Naive thymus-derived CD8-positive, alpha-beta T cell (primary cell): Measurements from ENCODE around the gene SRF. TPM values are rescaled to one million over a fixed set of nuclear protein-coding genes. Genes with fewer than 3 reads are reported as not detected.
A peak's percentile ranks its signal among the peaks of the same experiment; 100 is the strongest.

Source experiments
- ATAC-seq, 2 donors: fragments of 150-1000 bp; cut with Tn5 transposase in 1 of 2; sonication (Bioruptor Pico), chemical (Tn5 transposase) in 1 of 2; 1 replicate in 1 of 2; 2 replicates in 1 of 2; pipeline ENCODE4 v1.10.0; 2021; ENCODE audit warnings: mild to moderate bottlenecking in 2 of 2, moderate library complexity in 2 of 2
- POLR2A ChIA-PET: fragments of 350-600 bp; sonication (Branson Sonifier 250); formaldehyde crosslinking; loops from one replicate; lab custom pipeline; 2021; ENCODE audit warnings: antibody characterized with exemption; lab: Charles Lee
- DNase-seq, 10 donors: peaks; one replicate each; pipeline versions ENCODE4 v3.0.0 to v3.0.0-alpha.2; 2020 to 2022
- H3K27ac Mint-ChIP-seq, 10 donors: one replicate each; pipeline ENCODE4 v1.8.0; 2020 to 2022; ENCODE audit warnings: mild to moderate bottlenecking in 10 of 10, mixed read lengths in 10 of 10, moderate library complexity in 4 of 10, inconsistent platforms in 1 of 10
- H3K27me3 Mint-ChIP-seq, 5 donors: one replicate each; pipeline ENCODE4 v1.8.0; 2021 to 2022; ENCODE audit warnings: mixed read lengths in 5 of 5
- H3K36me3 Mint-ChIP-seq, 3 donors: one replicate each; pipeline ENCODE4 v1.8.0; 2020 to 2022; ENCODE audit warnings: mixed read lengths in 3 of 3, mild to moderate bottlenecking in 2 of 3, inconsistent platforms in 1 of 3
- H3K4me1 Mint-ChIP-seq, 4 donors: one replicate each; pipeline ENCODE4 v1.8.0; 2021 to 2022; ENCODE audit warnings: mixed read lengths in 4 of 4
- H3K4me3 Mint-ChIP-seq, 10 donors: one replicate each; pipeline ENCODE4 v1.8.0; 2020 to 2022; ENCODE audit warnings: mild to moderate bottlenecking in 10 of 10, mixed read lengths in 10 of 10, moderate library complexity in 6 of 10, inconsistent platforms in 1 of 10
- H3K9me3 Mint-ChIP-seq, 9 donors: one replicate each; pipeline ENCODE4 v1.8.0; 2020 to 2022; ENCODE audit warnings: mixed read lengths in 9 of 9, mild to moderate bottlenecking in 3 of 9, inconsistent platforms in 1 of 9, moderate library complexity in 1 of 9
- polyA plus RNA-seq, 3 donors: library from polyadenylated mRNA; unstranded; fragments of 300-500 nt; fragmentation: Illumina TruSeq; gene quantifications; one replicate each; pipeline ENCODE4 v1.2.3, GENCODE V29; 2021
- total RNA-seq, 8 experiments: library from RNA in 2 of 8; stranded (reverse) in 2 of 8; gene quantifications; one replicate each; pipeline ENCODE4 v1.2.3 and lab custom pipeline; 2021 to 2026

The SRF gene
- total and polyA plus RNA-seq, 5 experiments from 2014 or later: 3.9 to 27.3 (median 6.9) TPM

GRCh38 chr6:43150051-43150751 lies 20.9 kb upstream of the SRF start:
- no peaks in the 10 kb centered on the region for H3K9me3 Mint-ChIP-seq
- H3K4me3 Mint-ChIP-seq: no peak overlapping the region
- H3K36me3 Mint-ChIP-seq: peaks cover 0 to 18% (median 7%) of the 10 kb centered on the region in 3 donors
- no peaks in the 10 kb centered on the region for H3K27me3 Mint-ChIP-seq
- peaks cover 0 to 6% (median 1%) of the 10 kb centered on the region in 4 donors for H3K4me1 Mint-ChIP-seq
- DNase-seq (no peak), ATAC-seq (no peak)
- POLR2A ChIA-PET: interaction anchor here (0.7 kb wide), 1 partner anchor 19 kb away, joined by 3 read pairs; no protein-coding TSS in a partner anchor
- H3K27ac Mint-ChIP-seq: peak overlapping the region in 2 of 10 donors; percentile 8 to 27

GRCh38 chr6:43159599-43159998 lies 11.5 kb upstream of the SRF start:
- no peaks in the 10 kb centered on the region for H3K9me3 Mint-ChIP-seq
- H3K36me3 Mint-ChIP-seq: peaks cover 0 to 22% (median 0%) of the 10 kb centered on the region in 3 donors
- POLR2A ChIA-PET: no interaction called here
- no peak overlapping the region for H3K27ac Mint-ChIP-seq
- no peaks in the 10 kb centered on the region for H3K4me1 Mint-ChIP-seq
- ATAC-seq (no peak), DNase-seq (no peak)
- H3K4me3 Mint-ChIP-seq: no peak overlapping the region
- no peaks in the 10 kb centered on the region for H3K27me3 Mint-ChIP-seq

DNA sequence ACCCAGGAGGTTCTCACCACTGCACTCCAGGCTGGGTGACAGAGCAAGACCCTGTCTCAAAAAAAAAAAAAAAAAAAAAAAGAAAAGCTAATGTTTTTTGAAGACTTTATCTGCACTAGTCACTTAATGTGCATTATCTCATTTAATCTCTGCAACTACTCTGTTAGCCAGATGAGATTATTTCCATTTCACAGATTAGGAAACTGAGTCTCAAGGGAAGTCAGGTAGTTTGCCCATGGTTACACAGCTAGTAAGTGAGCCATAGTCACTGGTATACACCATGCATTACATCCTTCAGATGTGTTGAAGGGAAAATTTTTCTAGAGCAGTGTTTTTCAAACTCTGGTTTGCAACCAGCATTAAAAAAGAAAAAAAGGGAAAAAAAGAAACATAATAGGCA lies 7.2 kb upstream of the SRF start:
- Mint-ChIP-seq H3K9me3 (no peaks in the 10 kb centered on the region), H3K36me3 (peaks cover 0 to 18% (median 0%) of the 10 kb centered on the region in 3 donors), H3K27me3 (no peaks in the 10 kb centered on the region), H3K27ac (no peak overlapping the region), H3K4me1 (no peaks in the 10 kb centered on the region), H3K4me3 (no peak overlapping the region)
- POLR2A ChIA-PET: no interaction called here
- ATAC-seq (no peak), DNase-seq (no peak)

- Mint-ChIP-seq H3K4me1 (peaks cover 21 to 47% (median 41%) of the 10 kb centered on the region in 4 donors), H3K27ac (peak overlapping the region; percentile 91 to 97 (median 96)), H3K9me3 (no peaks in the 10 kb centered on the region), H3K4me3 (peak overlapping the region; percentile 89 to 99 (median 94)), H3K36me3 (peaks cover 0 to 6% (median 2%) of the 10 kb centered on the region in 3 donors), H3K27me3 (peaks cover 0 to 2% (median 0%) of the 10 kb centered on the region in 5 donors)
- DNase-seq: peak in 2 of 10 donors; percentile 10
- no peak for ATAC-seq
- POLR2A ChIA-PET: interaction anchor here (0.7 to 2.5 kb wide), 5 partner anchors 47 to 1384 kb away, joined by 3 to 10 read pairs (median 3); partner anchors contain the start of gene DNPH1
These were observed 595 bp upstream of the SRF start for GRCh38 chr6:43170417-43170930.

GRCh38 chr6:43171707-43172103 lies 636 bp downstream of the SRF start:
- peak overlapping the region; percentile 63 to 99 (median 95) for H3K27ac Mint-ChIP-seq
- H3K27me3 Mint-ChIP-seq: peaks cover 0 to 2% (median 0%) of the 10 kb centered on the region in 5 donors
- H3K4me1 Mint-ChIP-seq: peaks cover 24 to 56% (median 48%) of the 10 kb centered on the region in 4 donors
- H3K36me3 Mint-ChIP-seq: peaks cover 0 to 18% (median 2%) of the 10 kb centered on the region in 3 donors
- no peaks in the 10 kb centered on the region for H3K9me3 Mint-ChIP-seq
- peak overlapping the region; percentile 85 to 98 (median 94) for H3K4me3 Mint-ChIP-seq
- POLR2A ChIA-PET: interaction anchor here (0.6 to 4.9 kb wide), 13 partner anchors 9 to 1375 kb away, joined by 3 to 33 read pairs (median 7); partner anchors contain the start of genes BICRAL, CNPY3, CUL9 and DNPH1
- DNase-seq: peak in 5 of 10 donors; percentile 27 to 56 (median 39)
- peak; percentile 11 to 19 for ATAC-seq

DNA sequence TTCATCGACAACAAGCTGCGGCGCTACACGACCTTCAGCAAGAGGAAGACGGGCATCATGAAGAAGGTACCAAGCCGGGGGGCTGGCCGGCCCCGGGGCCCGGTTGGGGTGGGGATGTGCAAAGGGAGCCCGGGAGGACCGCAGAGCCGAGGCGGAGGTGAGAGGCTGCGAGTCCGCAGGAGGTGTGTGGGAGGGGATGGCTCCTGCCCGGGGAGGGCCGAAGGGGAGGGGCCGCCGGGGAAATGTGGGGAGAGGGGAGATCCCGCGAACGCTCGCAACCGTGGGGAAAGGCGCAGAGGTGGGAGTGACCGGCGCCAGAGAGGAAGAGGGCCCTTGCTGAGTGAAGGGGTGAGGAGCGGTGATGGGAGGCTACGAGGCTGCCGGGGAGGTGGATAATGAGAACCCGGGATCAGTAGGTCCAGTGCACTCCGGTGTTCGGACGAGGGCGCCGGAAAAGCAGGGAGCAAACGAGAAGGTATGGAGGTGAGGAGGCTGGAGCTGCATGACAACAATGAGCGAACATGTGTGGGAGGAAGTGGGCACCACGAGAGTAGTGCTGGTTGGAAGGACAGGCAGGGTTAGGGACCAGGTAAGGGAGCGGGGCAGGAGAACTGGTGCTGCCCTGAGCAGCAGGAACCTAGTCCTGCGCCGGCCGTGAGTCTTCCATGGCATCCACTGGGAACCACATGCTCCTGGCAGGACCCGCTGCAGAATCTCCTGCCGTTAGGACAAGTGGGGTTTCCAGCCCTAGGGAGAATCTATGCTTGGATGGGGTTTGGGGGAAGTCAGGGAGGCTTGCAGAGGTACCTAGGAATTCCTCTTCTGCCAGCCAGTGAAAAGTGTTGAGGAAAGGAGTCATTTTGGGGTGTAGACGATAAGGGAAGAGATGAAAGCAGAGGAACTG lies 1.3 kb downstream of the SRF start:
- POLR2A ChIA-PET: interaction anchor here (0.6 to 4.9 kb wide), 16 partner anchors 8 to 1375 kb away, joined by 3 to 33 read pairs (median 6); partner anchors contain the start of genes BICRAL, CNPY3, CUL9 and DNPH1
- DNase-seq (peak; percentile 20 to 74 (median 37)), ATAC-seq (no peak)
- Mint-ChIP-seq H3K27ac (peak overlapping the region; percentile 63 to 99 (median 95)), H3K4me1 (peaks cover 24 to 58% (median 48%) of the 10 kb centered on the region in 4 donors), H3K27me3 (peaks cover 0 to 2% (median 0%) of the 10 kb centered on the region in 5 donors), H3K4me3 (peak overlapping the region; percentile 85 to 98 (median 94)), H3K36me3 (peaks cover 0 to 23% (median 2%) of the 10 kb centered on the region in 3 donors), H3K9me3 (no peaks in the 10 kb centered on the region)

GRCh38 chr6:43173591-43174262 lies 2.7 kb downstream of the SRF start:
- Mint-ChIP-seq H3K36me3 (peaks cover 0 to 37% (median 7%) of the 10 kb centered on the region in 3 donors), H3K4me3 (peak overlapping the region; percentile 85 to 98 (median 94)), H3K27me3 (peaks cover 0 to 2% (median 0%) of the 10 kb centered on the region in 5 donors), H3K27ac (peak overlapping the region; percentile 63 to 99 (median 95)), H3K9me3 (no peaks in the 10 kb centered on the region), H3K4me1 (peaks cover 24 to 58% (median 48%) of the 10 kb centered on the region in 4 donors)
- ATAC-seq (peak in 1 of 2 donors; percentile 9), DNase-seq (peak in 6 of 10 donors; percentile 21 to 68 (median 46))
- POLR2A ChIA-PET: interaction anchor here (0.6 to 4.9 kb wide), 12 partner anchors 9 to 294 kb away, joined by 3 to 33 read pairs (median 4); partner anchors contain the start of genes CNPY3, CUL9, KLHDC3 and PEX6

DNA sequence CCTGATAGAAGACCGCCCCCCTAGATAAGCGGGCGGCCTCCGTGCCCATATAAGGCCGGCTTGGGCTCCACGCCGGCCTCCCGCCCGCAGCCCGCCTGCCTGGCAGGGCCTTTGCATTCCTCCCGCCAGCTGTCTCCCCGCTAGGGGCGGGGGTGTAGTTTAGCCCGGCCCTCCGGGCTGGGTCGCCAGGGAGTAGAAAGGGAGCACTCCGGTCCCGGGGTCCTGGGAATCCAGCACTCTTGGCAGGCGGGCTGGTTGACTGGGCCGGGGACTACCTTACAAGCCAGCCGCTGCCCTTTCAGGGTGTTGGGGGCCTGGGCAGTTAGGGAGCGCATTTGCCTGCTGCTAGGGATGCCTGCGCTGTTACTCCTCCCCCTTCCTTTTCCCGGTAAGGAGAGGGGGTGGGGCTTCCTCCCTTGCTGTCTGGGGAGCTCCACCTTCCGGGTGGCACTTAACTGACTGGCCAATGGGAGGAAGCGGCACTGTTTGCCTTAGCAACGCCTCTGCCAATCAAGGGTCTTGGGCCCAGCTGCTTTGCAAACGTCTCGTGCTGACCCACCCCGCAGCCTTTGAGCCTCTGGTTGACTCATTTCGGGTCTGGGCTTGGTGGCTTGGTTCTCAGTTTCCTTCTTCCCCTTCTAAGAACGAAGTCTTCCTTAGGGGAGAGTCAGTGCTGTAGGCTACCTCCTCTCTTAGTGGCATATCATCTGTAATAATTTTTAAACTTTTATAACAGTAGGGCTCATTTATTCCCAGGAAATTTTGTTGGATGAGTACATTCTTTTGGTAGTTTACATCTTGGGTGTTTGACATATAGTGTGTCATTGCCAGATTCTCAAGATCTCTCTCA lies 3.4 kb downstream of the SRF start:
- POLR2A ChIA-PET: interaction anchor here (0.6 to 4.9 kb wide), 13 partner anchors 8 to 427 kb away, joined by 3 to 33 read pairs (median 4); partner anchors contain the start of genes CNPY3, DNPH1, KLHDC3 and RPL7L1
- no peaks in the 10 kb centered on the region for H3K9me3 Mint-ChIP-seq
- peak; percentile 70 to 97 (median 88) for DNase-seq

GRCh38 chr6:43175676-43176422 lies 4.8 kb downstream of the SRF start:
- H3K36me3 Mint-ChIP-seq: peaks cover 0 to 46% (median 7%) of the 10 kb centered on the region in 3 donors
- H3K27ac Mint-ChIP-seq: peak overlapping the region in 9 of 10 donors; percentile 32 to 99 (median 87)
- H3K9me3 Mint-ChIP-seq: no peaks in the 10 kb centered on the region
- POLR2A ChIA-PET: interaction anchor here (1.0 to 4.9 kb wide), 4 partner anchors 33 to 285 kb away, joined by 3 to 33 read pairs (median 8); partner anchors contain the start of gene DNPH1
- H3K27me3 Mint-ChIP-seq: peaks cover 0 to 2% (median 0%) of the 10 kb centered on the region in 5 donors
- peaks cover 20 to 51% (median 41%) of the 10 kb centered on the region in 4 donors for H3K4me1 Mint-ChIP-seq
- DNase-seq: no peak
- no peak for ATAC-seq
- H3K4me3 Mint-ChIP-seq: no peak overlapping the region

More for the DNA sequence above, 3.4 kb downstream of the SRF start:
- peaks cover 0 to 44% (median 7%) of the 10 kb centered on the region in 3 donors for H3K36me3 Mint-ChIP-seq
- H3K4me1 Mint-ChIP-seq: peaks cover 24 to 58% (median 48%) of the 10 kb centered on the region in 4 donors
- H3K4me3 Mint-ChIP-seq: peak overlapping the region; percentile 69 to 98 (median 94)
- peak; percentile 58 to 59 for ATAC-seq
- H3K27me3 Mint-ChIP-seq: peaks cover 0 to 2% (median 0%) of the 10 kb centered on the region in 5 donors
- H3K27ac Mint-ChIP-seq: peak overlapping the region; percentile 87 to 99 (median 96)

GRCh38 chr6:43176423-43176786 lies 5.3 kb downstream of the SRF start:
- Mint-ChIP-seq H3K4me1 (peaks cover 21 to 53% (median 43%) of the 10 kb centered on the region in 4 donors), H3K9me3 (no peaks in the 10 kb centered on the region)

More at GRCh38 chr6:43176423-43176786, 5.3 kb downstream of the SRF start:
- Mint-ChIP-seq H3K27me3 (no peaks in the 10 kb centered on the region), H3K4me3 (peak overlapping the region in 1 of 10 donors; percentile 10), H3K27ac (peak overlapping the region in 7 of 10 donors; percentile 4 to 87 (median 44)), H3K36me3 (peaks cover 0 to 46% (median 7%) of the 10 kb centered on the region in 3 donors)
- POLR2A ChIA-PET: interaction anchor here (0.6 to 2.1 kb wide), 2 partner anchors 9 to 53 kb away, joined by 6 to 10 read pairs; partner anchors contain the start of gene DNPH1
- DNase-seq: no peak
- ATAC-seq: no peak
